Right lobe of liver (tissue), 6 donors: ENCODE results near the gene BCL2. TPM values are rescaled to one million over a fixed set of nuclear protein-coding genes. Genes with fewer than 3 reads are reported as not detected.

Experiments used
- ATAC-seq, 4 donors: fragments of 200-7000 bp; cut with Tn5 transposase; one replicate each; pipeline ENCODE4 v1.9.1; 2020; ENCODE audit warnings: mild to moderate bottlenecking in 4 of 4, moderate library complexity in 4 of 4
- DNase-seq, 3 donors: peaks; one replicate each; pipeline ENCODE4 v3.0.0-alpha.2; 2020
- H3K27ac ChIP-seq, 3 donors: fragments of 200-600 bp; one replicate each; pipeline ENCODE4 v1.8.0; 2022
- H3K27me3 ChIP-seq, 2 donors: fragments of 200-600 bp; one replicate each; pipeline ENCODE4 v1.8.0; 2022
- H3K36me3 ChIP-seq, 4 donors: fragments of 200-600 bp; sonication (generic) in 1 of 4; one replicate each; pipeline versions ENCODE4 v1.5.1 to v1.8.0; 2017 to 2022; ENCODE audit warnings: control low read depth in 1 of 4
- H3K4me1 ChIP-seq, 4 donors: fragments of 200-600 bp; sonication (generic) in 1 of 4; one replicate each; pipeline versions ENCODE4 v1.5.1 to v1.8.0; 2017 to 2022; ENCODE audit warnings: control low read depth in 1 of 4
- H3K4me3 ChIP-seq, 3 donors: fragments of 200-600 bp; one replicate each; pipeline ENCODE4 v1.8.0; 2022
- H3K9me3 ChIP-seq, 4 donors: fragments of 200-600 bp; sonication (generic) in 1 of 4; one replicate each; pipeline versions ENCODE4 v1.5.1 to v1.8.0; 2017 to 2022; ENCODE audit warnings: control low read depth in 1 of 4
- CTCF ChIP-seq, 4 donors: fragments of 200-600 bp in 3 of 4; fragments of 450-650 bp in 1 of 4; IDR thresholded peaks; one replicate each; pipeline versions ENCODE4 v1.5.1 to v1.8.0; 2016 to 2022; ENCODE audit warnings: antibody characterized with exemption in 4 of 4, mild to moderate bottlenecking in 2 of 4
- POLR2A ChIP-seq: fragments of 450-650 bp; IDR thresholded peaks from one replicate; pipeline ENCODE4 v1.6.1; 2017; ENCODE audit warnings: antibody characterized with exemption, mild to moderate bottlenecking
- WGBS: methylation state at CpG from one replicate; pipeline ENCODE4 v1.1.6; 2018; ENCODE audit warnings: low coverage, low lambda C conversion rate; ENCODE audit not compliant: insufficient coverage; ENCODE audit errors: missing lambda C conversion rate; 5-methylcytosine and 5-hydroxymethylcytosine counted together
- intact Hi-C, 2 donors: fragments of 100-400 bp; cut with DNase I; formaldehyde crosslinking; loops; one replicate each; pipeline versions ENCODE4 v1.11.2 to v1.14.1; 2022
- total RNA-seq, 6 experiments: library from RNA; depleted of rRNA in 2 of 6; stranded (reverse); fragments of >200 nt in 2 of 6; fragmentation: NEBNext Ultra II Directional in 3 of 6; extraction: Animal tissue kit (Norgen Biotek cat#: 25700) in 3 of 6; gene quantifications; one replicate each; pipeline versions ENCODE4 v1.1.0 to v1.2.4, GENCODE V29; 2016 to 2023
- donor health status: DM: no; HTN: yes; CAD: no.
- donor health status: DM: no; HTN: no; CAD: no.
- donor health status: DM: no; HTN: no; CAD: no.
- donor health status: DM: no; HTN: yes; CAD: no.
- donor health status: DM: no; HTN: yes; CAD: no.

Gene BCL2
- total RNA-seq, 6 experiments from 2014 or later, result 0.73 to 4.7 (median 2.7) TPM

- 64% methylated on average over 7 of the region's 13 CpGs for WGBS
Measured at GRCh38 chr18:63160172-63160995, 159.2 kb downstream of the BCL2 start.

GRCh38 chr18:63159590-63159989 is 160.0 kb downstream of the BCL2 start:
- DNase-seq, result no peak
- Histone ChIP-seq H3K27me3 (no peaks in the 10 kb centered on the region), H3K36me3 (no peaks in the 10 kb centered on the region), H3K9me3 (no peaks in the 10 kb centered on the region), H3K4me3 (no peak overlapping the region), H3K4me1 (peaks cover 0 to 7% (median 0%) of the 10 kb centered on the region in 4 donors), H3K27ac (no peak overlapping the region)
- WGBS, result 72% methylated on average over 9 of the region's 9 CpGs
- no peak for ATAC-seq
- intact Hi-C loops, result no loop called here
- TF ChIP-seq POLR2A (no peak), CTCF (IDR thresholded peaks at IDR 0.05) (no peak)

More at GRCh38 chr18:63160172-63160995, 159.2 kb downstream of the BCL2 start:
- TF ChIP-seq CTCF (IDR thresholded peaks at IDR 0.05) (no peak), POLR2A (no peak)
- DNase-seq (no peak), ATAC-seq (no peak)
- Histone ChIP-seq H3K27ac (no peak overlapping the region), H3K27me3 (no peaks in the 10 kb centered on the region), H3K36me3 (no peaks in the 10 kb centered on the region), H3K9me3 (no peaks in the 10 kb centered on the region), H3K4me3 (no peak overlapping the region), H3K4me1 (peaks cover 0 to 3% (median 0%) of the 10 kb centered on the region in 4 donors)
- intact Hi-C loops, result no loop called here

DNA sequence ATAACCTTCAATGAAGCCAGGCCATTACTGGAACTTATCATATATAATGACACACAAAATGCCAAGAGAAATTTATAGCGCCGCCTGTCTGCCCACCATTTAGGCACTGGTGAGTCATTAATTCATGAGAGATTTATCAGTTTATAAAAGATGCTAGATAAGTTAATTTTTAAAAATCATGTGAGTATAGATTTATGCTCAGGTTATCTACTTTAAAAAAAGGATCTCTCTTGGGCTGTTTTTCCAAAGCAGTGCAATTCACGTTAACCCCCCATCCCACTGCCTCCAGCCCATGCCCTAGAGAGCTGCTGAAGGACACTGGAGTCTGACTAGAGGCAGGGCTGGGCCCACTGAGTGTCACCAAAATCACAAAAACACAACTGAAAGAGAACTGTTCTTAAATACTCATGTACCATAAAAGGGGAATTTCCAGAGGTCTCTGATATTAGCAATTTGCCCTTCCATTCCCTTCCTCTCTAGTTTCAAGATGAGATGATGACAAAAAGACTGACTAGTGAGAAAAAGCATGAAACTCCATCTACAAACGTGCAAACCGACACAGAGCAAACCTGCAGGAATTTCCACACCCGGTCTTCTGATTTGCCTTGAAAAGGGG is 160.8 kb downstream of the BCL2 start:
- DNase-seq (no peak), ATAC-seq (no peak)
- intact Hi-C loops, result no loop called here
- Histone ChIP-seq H3K27me3 (no peaks in the 10 kb centered on the region), H3K4me1 (peaks cover 0 to 7% (median 0%) of the 10 kb centered on the region in 4 donors), H3K36me3 (no peaks in the 10 kb centered on the region), H3K9me3 (no peaks in the 10 kb centered on the region), H3K27ac (no peak overlapping the region), H3K4me3 (no peak overlapping the region)
- TF ChIP-seq CTCF (IDR thresholded peaks at IDR 0.05) (no peak), POLR2A (no peak)
- WGBS, result 69% methylated on average over 6 of the region's 6 CpGs

DNA sequence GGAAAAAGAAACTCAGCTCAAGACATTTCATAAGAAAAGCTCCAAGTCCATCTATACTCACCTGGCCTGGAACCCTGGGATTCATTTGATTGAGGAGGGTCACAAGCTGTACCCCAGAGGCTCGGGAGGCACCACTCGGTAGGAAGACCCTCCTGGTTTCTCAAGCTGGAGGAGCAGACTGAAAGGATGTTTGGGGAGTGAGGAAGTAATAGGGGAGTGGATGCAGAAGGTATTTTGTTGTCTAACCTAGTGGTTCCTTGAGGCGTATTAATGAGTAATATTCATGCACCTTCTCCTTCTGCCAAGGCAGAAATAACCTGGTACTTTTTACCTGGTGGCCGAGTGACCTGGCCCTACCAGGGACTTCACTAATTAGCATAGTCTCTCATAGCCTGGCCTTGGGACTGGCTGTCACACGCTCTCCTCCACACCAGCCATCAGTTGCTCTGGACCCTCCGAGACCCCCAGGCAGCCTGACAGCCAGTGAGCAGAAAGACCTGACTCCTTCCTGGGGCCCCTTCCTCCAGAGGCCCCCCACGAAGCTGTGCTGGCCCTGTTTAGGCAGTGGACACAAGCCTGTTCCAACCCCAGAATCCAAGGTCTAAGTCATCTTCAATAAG is 161.4 kb downstream of the BCL2 start:
- no peaks in the 10 kb centered on the region for H3K27me3 ChIP-seq
- ATAC-seq (no peak), DNase-seq (no peak)
- H3K27ac ChIP-seq, result no peak overlapping the region
- peaks cover 0 to 7% (median 0%) of the 10 kb centered on the region in 4 donors for H3K4me1 ChIP-seq
- no peak for TF ChIP-seq POLR2A
- no peak for TF ChIP-seq CTCF (IDR thresholded peaks at IDR 0.05)
- 53% methylated on average over 5 of the region's 7 CpGs for WGBS
- no peaks in the 10 kb centered on the region for H3K36me3 ChIP-seq
- H3K9me3 ChIP-seq, result no peaks in the 10 kb centered on the region
- H3K4me3 ChIP-seq, result no peak overlapping the region
- intact Hi-C loops, result no loop called here
